GM08714 (cell line): ENCODE results near the gene PAK5.

Source experiments
- H3K4me3 ChIP-seq: fragments of 200-500 bp; sonication (Bioruptor generic); 2 replicates; pipeline ENCODE4 v1.5.1; 2014; ENCODE audit warnings: mild to moderate bottlenecking, low read length, inconsistent platforms
- ZNF274 ChIP-seq: IDR thresholded peaks from 2 replicates; pipeline ENCODE4 v1.6.1; 2012; ENCODE audit warnings: mild to moderate bottlenecking, low read depth, low read length

The PAK5 gene

GRCh38 chr20:9838378-9839295 lies at the start of gene PAK5:
Gene PAK5 (minus strand): TSS chr20:9839076. CDS start chr20:9644328, 194,748 bp downstream.
- no peak within 1 kb of the TSS for H3K4me3 ChIP-seq
- TF ChIP-seq ZNF274, result no peak

- H3K4me3 ChIP-seq, result no peak overlapping the region
- no peak for TF ChIP-seq ZNF274
Observed at GRCh38 chr20:9887706-9888105, 48.8 kb upstream of the PAK5 start.

GRCh38 chr20:9886227-9886626 lies 47.4 kb upstream of the PAK5 start:
- TF ChIP-seq ZNF274, result no peak
- no peak overlapping the region for H3K4me3 ChIP-seq

DNA sequence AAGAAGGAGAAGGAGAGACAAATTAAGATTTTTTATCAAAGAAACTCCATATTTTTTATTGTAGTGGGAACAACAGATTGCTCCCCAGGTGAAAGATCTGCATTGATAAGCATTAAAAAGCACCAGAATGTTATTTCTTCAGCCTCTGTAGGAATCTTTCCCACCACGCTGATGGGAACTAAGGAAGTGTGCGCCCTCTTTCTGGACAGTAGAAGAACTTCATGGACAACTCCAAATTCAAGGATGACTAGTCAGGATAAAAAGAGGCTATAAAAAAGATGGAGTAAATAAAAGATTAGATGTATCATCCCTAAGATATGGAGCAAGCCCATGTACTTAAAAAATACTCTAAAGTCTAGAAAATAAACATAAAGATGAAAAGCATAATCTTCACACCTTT lies 45.8 kb upstream of the PAK5 start:
- no peak for TF ChIP-seq ZNF274
- no peak overlapping the region for H3K4me3 ChIP-seq

GRCh38 chr20:9884061-9884460 lies 45.2 kb upstream of the PAK5 start:
- H3K4me3 ChIP-seq, result no peak overlapping the region
- TF ChIP-seq ZNF274, result no peak

DNA sequence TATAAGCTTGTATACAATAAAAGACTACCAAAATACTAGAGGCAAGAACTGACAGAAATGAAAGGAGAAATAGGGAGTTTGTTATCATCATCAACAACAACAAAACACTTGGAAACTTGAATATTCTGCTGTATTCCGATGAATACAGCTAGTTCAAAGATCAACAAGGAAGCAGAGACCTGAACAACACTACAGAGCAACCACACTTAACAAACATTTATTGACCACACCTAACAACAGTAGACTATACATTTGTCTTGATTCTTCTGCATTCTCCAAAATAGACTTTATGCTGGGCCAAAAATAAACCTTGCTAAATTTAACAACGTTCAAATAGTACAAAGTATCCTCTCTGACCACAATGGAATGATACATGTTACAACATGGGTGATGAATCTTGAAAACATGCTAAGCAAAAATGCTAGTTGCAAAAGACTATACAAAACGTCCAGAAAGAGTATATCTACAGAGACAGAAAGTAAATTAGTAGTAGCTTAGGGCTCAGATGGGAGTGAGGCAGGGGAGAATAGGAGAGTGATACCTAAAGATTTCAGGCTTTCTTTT lies 39.1 kb upstream of the PAK5 start:
- no peak overlapping the region for H3K4me3 ChIP-seq
- no peak for TF ChIP-seq ZNF274

DNA sequence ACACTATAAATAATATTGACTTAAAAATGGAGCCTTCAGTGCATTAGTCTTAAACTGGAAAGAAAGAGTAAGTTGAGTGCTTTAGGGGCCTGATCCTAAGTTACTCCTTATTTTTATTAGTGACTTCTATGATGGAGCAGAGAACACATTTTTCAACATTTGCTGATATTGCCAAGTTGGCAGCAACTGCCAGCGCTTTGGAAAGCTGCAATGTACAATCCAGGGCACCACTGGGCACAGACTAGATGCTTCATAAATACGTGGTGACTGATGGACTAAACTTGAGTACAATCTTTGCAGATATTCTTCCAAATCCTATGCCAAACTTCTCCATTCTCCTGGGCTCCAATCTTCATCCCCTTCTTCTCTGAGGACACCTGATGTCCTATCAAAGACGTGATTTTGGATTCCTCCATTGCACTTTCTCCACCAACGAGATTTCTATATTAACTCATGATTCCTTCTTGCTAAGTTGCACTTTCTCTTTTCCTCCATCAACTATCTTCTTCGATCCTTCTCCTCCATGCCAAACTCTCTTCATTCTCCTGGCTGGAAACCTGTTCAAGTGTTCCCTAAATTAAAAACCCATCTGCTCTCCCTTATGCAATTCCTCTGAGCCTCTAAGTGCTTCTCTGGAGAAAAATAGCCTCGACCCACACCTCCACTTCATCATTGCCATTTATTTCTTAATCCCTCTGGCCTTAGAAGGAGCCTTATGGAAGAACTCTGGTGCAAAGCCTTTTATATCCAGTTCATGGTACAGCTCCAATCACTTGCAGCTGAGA lies 28.5 kb upstream of the PAK5 start:
- H3K4me3 ChIP-seq, result no peak overlapping the region
- no peak for TF ChIP-seq ZNF274

DNA sequence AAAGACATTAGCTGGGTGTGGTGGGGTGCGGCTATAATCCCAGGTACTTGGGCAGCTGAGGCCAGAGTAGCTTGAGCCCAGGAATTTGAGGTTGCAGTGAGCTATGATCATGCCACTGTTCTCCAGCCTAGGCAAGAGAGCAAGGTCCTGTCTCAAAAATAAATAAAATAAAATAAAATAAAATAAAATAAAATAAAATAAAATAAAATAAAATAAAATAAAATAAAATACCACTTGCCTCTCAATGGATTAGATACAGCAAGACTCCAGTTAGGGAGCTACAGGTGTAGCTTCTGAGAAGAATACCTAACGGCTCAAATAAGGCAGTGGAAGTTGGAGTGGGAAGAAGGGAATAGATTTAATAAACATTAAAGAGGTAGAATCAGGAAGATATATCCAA lies 13.7 kb upstream of the PAK5 start:
- TF ChIP-seq ZNF274, result no peak
- no peak overlapping the region for H3K4me3 ChIP-seq

DNA sequence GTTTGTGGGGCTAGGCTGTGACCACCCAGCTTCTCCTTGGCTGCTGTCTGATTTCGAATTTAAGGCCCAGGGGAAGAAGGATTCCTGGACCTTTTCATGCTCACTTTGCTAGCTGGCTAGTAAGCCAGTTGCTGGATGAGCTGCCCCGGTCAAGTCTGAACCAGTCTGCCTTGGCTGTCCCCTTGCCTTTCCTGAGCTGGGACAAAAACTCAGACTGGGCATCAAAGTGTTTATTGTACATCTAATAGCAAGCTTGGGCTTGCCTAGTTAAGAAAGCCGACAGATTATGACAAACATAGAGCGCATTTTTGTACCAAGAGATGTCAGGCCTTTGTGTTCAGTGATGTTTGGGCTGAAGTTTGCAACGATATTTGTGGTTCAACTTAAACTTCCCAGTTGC lies 750 bp upstream of the PAK5 start:
- H3K4me3 ChIP-seq, result no peak overlapping the region
- TF ChIP-seq ZNF274, result no peak

GRCh38 chr20:9838035-9838377 lies 870 bp downstream of the PAK5 start:
- H3K4me3 ChIP-seq, result no peak overlapping the region
- TF ChIP-seq ZNF274, result no peak

GRCh38 chr20:9837634-9838033 lies 1.2 kb downstream of the PAK5 start:
- H3K4me3 ChIP-seq, result no peak overlapping the region
- no peak for TF ChIP-seq ZNF274

- TF ChIP-seq ZNF274, result no peak
Observed at GRCh38 chr20:9835302-9835701, 3.6 kb downstream of the PAK5 start.

GRCh38 chr20:9831032-9831431 lies 7.8 kb downstream of the PAK5 start:
- TF ChIP-seq ZNF274, result no peak
- no peak overlapping the region for H3K4me3 ChIP-seq

More at GRCh38 chr20:9835302-9835701, 3.6 kb downstream of the PAK5 start:
- no peak overlapping the region for H3K4me3 ChIP-seq

- no peak overlapping the region for H3K4me3 ChIP-seq
- TF ChIP-seq ZNF274, result no peak
Observed at GRCh38 chr20:9829835-9830234, 9.0 kb downstream of the PAK5 start.

GRCh38 chr20:9817654-9818053 lies 21.2 kb downstream of the PAK5 start:
- H3K4me3 ChIP-seq, result no peak overlapping the region
- TF ChIP-seq ZNF274, result no peak
